ENCODE results near the gene KDM1A. TPM values are rescaled to one million over a fixed set of nuclear protein-coding genes. Genes with fewer than 3 reads are reported as not detected.

KDM1A gene
- polyA plus RNA-seq, 3 donors: 22.1 to 30.2 (median 24.1) TPM

DNA sequence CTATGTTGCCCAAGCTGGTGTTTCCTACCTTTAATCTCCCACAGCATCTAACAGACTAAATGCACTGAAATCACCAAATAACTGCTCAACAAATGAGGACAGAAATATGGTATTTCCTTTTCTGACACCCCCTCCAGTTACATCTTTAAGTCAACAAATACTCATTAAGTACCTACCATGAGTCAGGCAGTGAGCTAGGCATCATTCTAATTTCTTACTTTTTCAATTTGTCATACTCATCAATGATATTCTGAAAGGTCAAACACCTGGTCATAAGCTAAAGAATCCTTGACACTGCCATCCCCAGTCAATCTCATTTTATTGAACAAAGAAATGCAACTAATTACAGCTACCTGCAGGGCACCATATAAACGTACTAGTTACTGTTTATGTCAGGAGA lies 112.8 kb downstream of the KDM1A start:
- H4K20me1 ChIP-seq (ENCODE audit: insufficient read depth, low read length): peaks cover 34% of the 10 kb centered on the region
- Mint-ChIP-seq H3K9me3 (no peaks in the 10 kb centered on the region), H3K4me1 (peaks cover 1% of the 10 kb centered on the region), H3K36me3 (peaks cover under 1 to 5% of the 10 kb centered on the region in 2 donors), H3K27ac (no peak overlapping the region), H3K27me3 (ENCODE audit: low read depth in 3 of 3) (no peaks in the 10 kb centered on the region), H3K4me3 (no peak overlapping the region)
- H2AFZ ChIP-seq (ENCODE audit: insufficient read depth, low read depth, low read length, poor library complexity, severe bottlenecking): no peak overlapping the region
- peaks cover 28% of the 10 kb centered on the region for H3K79me2 ChIP-seq (ENCODE audit: insufficient read depth, low read length)
- H3K4me2 ChIP-seq (replicated peaks; ENCODE audit: extremely low read depth, low read length, poor library complexity, severe bottlenecking): no peak overlapping the region
- intact Hi-C loops (cut with micrococcal nuclease): no loop called here
- no peak overlapping the region for H3K27ac ChIP-seq (ENCODE audit: low read depth in 1 of 2, low read length in 2 of 2)
- no peaks in the 10 kb centered on the region for H3K4me1 ChIP-seq (ENCODE audit: control insufficient read depth in 1 of 2, insufficient read depth in 2 of 2, low read length in 2 of 2)
- no peaks in the 10 kb centered on the region for H3K9me3 ChIP-seq (replicated peaks in 1 of 2; ENCODE audit: control insufficient read depth in 1 of 2, insufficient read depth in 1 of 2, low read length in 2 of 2)
- H3K27me3 ChIP-seq (ENCODE audit: control insufficient read depth in 2 of 2, insufficient read depth in 2 of 2, low read length in 2 of 2): no peaks in the 10 kb centered on the region
- TF ChIP-seq, protein P1, sequence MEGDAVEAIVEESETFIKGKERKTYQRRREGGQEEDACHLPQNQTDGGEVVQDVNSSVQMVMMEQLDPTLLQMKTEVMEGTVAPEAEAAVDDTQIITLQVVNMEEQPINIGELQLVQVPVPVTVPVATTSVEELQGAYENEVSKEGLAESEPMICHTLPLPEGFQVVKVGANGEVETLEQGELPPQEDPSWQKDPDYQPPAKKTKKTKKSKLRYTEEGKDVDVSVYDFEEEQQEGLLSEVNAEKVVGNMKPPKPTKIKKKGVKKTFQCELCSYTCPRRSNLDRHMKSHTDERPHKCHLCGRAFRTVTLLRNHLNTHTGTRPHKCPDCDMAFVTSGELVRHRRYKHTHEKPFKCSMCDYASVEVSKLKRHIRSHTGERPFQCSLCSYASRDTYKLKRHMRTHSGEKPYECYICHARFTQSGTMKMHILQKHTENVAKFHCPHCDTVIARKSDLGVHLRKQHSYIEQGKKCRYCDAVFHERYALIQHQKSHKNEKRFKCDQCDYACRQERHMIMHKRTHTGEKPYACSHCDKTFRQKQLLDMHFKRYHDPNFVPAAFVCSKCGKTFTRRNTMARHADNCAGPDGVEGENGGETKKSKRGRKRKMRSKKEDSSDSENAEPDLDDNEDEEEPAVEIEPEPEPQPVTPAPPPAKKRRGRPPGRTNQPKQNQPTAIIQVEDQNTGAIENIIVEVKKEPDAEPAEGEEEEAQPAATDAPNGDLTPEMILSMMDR (IDR thresholded peaks at IDR 0.05): no peak
- no peak overlapping the region for H3K9ac ChIP-seq (ENCODE audit: insufficient read depth, low read length, poor library complexity, severe bottlenecking)
- no peaks in the 10 kb centered on the region for H3K36me3 ChIP-seq (replicated peaks in 1 of 2; ENCODE audit: control insufficient read depth in 1 of 2, insufficient read depth in 2 of 2, low read length in 2 of 2)
- no peak overlapping the region for H3K4me3 ChIP-seq (replicated peaks in 1 of 3; ENCODE audit: low read depth in 2 of 3, low read length in 3 of 3)
- no CpG with 5 or more reads among the region's 1 CpG for WGBS (ENCODE audit: insufficient coverage)
- no peak for DNase-seq

Small RNAs within 50 kb of the gene (small RNA-seq; reads per million reads assigned to genes)
- gene MIR3115 (ENCODE audit: insufficient read length, low read depth): not detected
- not detected for gene MIR4419A (ENCODE audit: insufficient read length, low read depth)

Other genes starting within 250 kb of the KDM1A start
- gene LACTBL1, start 46.6 kb upstream of the KDM1A start, polyA plus RNA-seq: not detected
- not detected for gene TEX46, start 3.6 kb upstream of the KDM1A start, polyA plus RNA-seq
- gene LUZP1, start 149.4 kb downstream of the KDM1A start, polyA plus RNA-seq: 1 to 10 TPM; 4.4 to 8.7 (median 5.8) TPM
- not detected for gene HTR1D, start 198.0 kb downstream of the KDM1A start, polyA plus RNA-seq

Measured in CD14-positive monocyte (primary cell).